Inferior parietal cortex (tissue), 1 donor: ENCODE measurements around the gene TIAM1.
"Not testable (repeated sequence)": the region's sequence is repeated elsewhere in the genome, so short reads cannot be mapped to it uniquely, and the experiment has no call there.

Experiments
- DNase-seq: peaks from one replicate; pipeline ENCODE4 v3.0.0-alpha.2; 2016; ENCODE audit errors: extremely low spot score

The TIAM1 gene

DNA sequence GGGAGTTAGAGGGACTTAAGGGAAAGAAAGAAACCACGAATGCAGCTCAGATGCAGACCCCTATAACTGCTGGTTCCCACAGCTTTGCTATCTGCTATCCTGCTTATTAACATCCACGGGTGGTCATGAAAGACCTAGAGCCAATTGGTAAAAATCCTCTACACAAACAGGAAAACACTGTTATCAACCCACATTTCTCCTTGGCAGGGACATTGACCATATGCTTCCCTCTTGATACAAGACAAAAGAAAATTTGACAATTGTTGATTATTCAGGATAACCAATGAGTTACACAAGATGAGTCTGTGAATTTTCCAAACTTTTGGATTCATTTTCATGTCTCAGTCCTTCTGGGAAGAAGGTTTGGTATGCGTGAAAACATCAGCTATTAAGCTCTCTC, 90.4 kb downstream of the TIAM1 start:
- DNase-seq, result no peak

GRCh38 chr21:31252611-31253010, 91.5 kb downstream of the TIAM1 start:
- no peak for DNase-seq

GRCh38 chr21:31252091-31252490, 92.0 kb downstream of the TIAM1 start:
- DNase-seq, result no peak

DNA sequence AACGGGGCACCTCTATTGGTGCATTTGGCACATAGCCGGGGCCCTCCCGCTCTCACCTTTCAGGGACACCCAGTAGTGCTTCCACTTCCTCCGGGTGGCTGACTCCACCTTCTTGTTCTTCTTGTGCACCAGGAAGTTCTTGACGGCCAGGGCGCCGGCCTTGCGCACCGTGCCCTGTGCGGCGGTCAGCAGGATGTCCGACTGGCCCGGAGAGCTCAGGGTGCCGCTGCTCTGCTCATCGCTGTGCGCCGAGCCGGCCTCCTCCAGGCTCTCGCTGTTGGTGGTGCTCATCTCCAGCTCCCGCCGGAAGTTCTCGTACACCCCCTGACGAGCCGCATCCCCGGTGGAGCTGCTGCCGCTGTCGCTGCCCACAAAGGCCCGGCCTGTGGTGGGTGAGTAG, 92.4 kb downstream of the TIAM1 start:
- DNase-seq, result no peak

DNA sequence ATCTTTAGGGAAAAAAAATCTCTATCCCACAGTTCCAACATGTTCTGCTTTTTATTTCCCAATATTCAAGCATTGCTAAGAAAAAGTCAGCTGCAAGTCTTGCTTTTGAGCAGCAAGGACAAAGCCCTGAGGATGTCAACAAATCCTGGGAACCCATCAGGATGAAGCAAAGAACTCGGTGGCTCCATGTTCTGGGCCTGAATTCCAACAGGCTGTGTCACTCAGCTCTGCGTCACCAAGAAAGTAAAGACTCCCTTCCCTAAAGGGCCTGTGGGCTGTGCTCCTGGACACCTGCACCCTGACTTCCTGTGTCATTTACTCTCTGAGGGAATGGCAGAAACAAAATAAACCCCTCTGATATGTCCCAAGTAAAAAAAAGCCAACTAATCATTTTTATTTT, 95.5 kb downstream of the TIAM1 start:
- DNase-seq, result no peak

DNA sequence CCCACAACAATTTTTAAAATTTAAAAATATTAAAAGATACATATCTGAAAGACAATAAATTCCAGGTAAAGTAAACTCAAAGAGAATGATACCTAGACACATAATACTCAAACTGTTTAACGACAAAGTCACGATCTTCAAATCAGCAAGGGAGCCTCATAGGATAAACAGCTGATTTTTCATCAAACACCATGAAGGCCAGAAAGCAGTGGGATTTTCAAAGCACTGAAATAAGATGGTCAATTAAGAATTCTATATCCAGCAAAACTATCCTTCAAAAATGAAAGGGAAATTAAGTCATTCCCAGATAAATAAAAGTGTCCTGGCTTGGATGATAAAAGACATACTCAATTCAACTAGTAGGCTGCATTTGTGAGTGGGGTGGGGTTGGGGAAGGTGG, 100.5 kb downstream of the TIAM1 start:
- DNase-seq, result no peak

DNA sequence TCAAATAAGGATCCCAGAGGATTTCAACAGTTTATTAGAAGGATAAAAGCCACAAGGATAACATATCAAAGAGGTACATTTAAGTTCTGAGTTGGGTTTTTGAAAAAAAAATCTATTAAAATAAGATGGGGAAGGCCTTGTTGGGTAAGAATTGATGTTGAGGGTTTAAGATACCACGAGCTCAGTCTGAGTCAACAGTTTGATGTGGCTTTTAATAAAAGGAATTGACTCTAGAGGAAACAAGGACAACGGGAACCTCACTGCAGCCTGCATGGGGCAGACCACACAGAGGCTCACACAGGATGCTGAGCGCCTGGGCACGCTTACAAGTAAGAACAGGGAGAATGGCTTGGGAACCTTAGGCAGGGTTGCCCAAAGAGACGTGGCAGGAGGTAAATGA, 107.5 kb downstream of the TIAM1 start:
- DNase-seq, result no peak

DNA sequence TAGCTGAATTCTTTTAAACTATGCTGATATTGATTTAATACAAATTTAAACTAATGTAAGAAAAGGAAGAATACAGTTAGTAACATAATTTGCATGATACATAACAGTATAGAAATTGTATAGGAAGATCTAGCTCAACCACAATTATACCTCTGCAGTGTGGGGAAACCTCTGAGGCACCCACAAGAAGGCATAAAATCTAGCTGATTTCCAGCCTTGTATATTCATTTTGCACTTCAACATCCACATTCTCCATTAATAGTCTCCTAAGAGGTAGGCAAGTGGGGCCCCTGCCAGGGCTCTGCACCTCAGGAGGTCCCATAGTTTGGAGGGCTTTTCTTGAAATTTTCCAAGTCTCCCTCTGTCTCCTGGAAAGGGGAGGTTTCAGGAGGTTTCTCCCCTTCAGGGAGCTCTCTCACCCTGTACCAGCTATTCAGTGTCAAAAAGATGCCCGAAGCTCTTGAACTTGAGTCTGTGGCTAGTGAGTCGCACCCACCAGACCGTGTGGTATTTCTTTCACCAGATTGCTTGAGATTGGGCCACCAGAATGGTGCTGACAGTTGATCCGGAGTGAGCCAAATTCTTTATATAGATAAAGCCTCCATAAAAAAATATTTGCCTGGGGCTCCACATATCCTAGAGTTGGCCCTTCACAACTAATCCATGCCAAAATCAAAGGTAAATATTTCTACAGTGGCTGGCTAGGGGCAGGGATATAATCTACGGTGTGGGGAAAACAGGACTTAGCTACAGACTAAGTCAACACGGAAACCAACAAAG, 108.2 kb downstream of the TIAM1 start:
- DNase-seq, result no peak

DNA sequence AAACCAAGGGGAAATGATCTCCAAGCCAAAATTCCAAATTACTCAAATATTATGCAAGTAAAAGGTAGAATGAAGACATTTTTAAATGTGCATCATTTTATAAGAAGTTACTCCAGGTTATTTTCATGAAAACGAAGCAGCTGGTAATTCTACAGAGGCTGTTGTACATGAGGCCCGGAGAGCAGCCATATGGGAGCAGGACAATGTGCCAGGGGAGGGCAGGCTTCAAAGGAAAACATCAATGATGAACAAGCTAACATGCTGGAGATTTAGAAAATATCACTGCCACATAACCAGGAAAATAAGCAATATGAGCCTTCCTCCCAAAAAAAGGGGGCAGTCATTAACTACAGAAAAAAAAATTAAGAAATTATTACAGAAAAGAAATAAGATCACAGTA, 109.1 kb downstream of the TIAM1 start:
- no peak for DNase-seq

- no peak for DNase-seq
These were observed 110.3 kb downstream of the TIAM1 start for GRCh38 chr21:31233711-31234110.

GRCh38 chr21:31232344-31232743, 111.7 kb downstream of the TIAM1 start:
- no peak for DNase-seq

GRCh38 chr21:31230937-31231336, 113.1 kb downstream of the TIAM1 start:
- DNase-seq, result no peak

GRCh38 chr21:31228723-31229122, 115.3 kb downstream of the TIAM1 start:
- not testable (repeated sequence) for DNase-seq

- no peak for DNase-seq
These were observed 118.3 kb downstream of the TIAM1 start for GRCh38 chr21:31225713-31226112.

DNA sequence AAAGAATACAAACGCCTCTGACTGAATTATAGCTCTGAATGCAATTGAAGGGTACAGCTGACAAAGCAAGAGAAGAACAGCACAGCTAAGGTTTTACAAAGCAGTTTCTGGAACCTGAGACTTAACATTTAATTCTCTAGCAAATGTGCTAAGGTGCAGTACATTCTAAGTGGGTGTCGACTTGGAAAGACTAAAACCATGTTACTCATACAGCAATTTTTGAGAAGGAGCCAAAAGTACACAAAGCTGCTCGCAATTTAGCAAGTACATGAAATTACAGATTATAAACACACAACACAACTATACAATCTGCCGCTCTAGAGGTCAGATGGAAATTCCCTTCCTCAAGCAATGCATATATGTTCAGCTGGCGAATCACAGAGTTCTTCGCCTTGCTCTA, 121.9 kb downstream of the TIAM1 start:
- peak; percentile 62 for DNase-seq

GRCh38 chr21:31221043-31221442, 123.0 kb downstream of the TIAM1 start:
- DNase-seq, result no peak

- peak; percentile 59 for DNase-seq
These were observed 123.5 kb downstream of the TIAM1 start for GRCh38 chr21:31220575-31220974.

GRCh38 chr21:31218830-31219608, 125.0 kb downstream of the TIAM1 start:
- no peak for DNase-seq

GRCh38 chr21:31216206-31216605, 127.9 kb downstream of the TIAM1 start:
- DNase-seq, result no peak

- DNase-seq, result no peak
These were observed 130.3 kb downstream of the TIAM1 start for GRCh38 chr21:31213787-31214186.

DNA sequence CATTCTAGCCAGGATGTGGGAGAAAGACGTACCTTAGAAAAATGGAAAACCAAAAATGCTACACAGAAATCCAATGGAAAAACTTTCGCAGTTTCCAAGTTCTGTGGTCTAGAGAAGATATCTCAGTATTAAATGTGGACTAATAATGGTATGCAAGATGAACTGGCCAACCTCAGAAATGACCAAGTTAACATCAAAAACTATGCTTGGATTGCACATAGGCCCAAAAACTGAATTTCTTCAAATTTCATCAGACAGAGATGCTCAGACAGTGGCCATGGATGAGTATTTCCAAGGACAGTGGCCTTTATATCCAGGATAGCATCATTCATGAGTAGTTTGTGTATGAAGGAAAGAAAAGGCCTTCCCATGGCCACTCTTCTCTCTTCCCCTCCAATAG, 132.2 kb downstream of the TIAM1 start:
- DNase-seq, result no peak

- no peak for DNase-seq
These were observed 138.6 kb downstream of the TIAM1 start for GRCh38 chr21:31205412-31205811.

DNA sequence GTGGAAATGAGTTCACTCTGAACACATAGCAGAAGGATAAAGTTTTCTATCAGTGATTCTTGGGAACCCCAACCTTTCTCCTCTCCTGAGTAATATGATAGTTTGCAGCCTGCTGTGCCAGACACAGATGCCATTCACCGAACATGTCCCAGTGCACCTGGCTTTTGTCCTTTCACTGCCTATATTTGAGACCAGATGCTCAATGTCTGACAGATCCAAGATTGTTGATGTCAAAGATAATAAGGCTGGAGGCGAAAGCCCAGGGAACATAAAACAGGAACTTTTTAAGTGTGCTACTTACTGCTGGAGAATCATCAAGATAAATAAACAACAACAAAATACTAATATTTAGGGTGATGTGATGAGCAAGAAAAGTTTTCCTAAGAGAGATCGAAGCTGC, 139.3 kb downstream of the TIAM1 start:
- no peak for DNase-seq
